ENCODE measurements around the gene STARD3. TPM values are rescaled to one million over a fixed set of nuclear protein-coding genes. Genes with fewer than 3 reads are reported as not detected.

STARD3 gene
- total and polyA plus RNA-seq, 2 of the 13 experiments (the other 11 are each of a cell fraction or from before 2014, with no cell fraction given): 34.6 to 100 TPM

- TF ChIP-seq ZNF670 (CRISPR knock-in tag; IDR thresholded peaks at IDR 0.05; ENCODE audit: borderline replicate concordance) (no peak), GATA4 (IDR thresholded peaks at IDR 0.05; ENCODE audit: borderline replicate concordance, low read depth) (no peak), ZBTB3 (CRISPR knock-in tag; IDR thresholded peaks at IDR 0.05; ENCODE audit: borderline replicate concordance, low read depth) (no peak), MNT (IDR thresholded peaks at IDR 0.05) (peak; percentile 45; the same call in 1 of the 2 replicates), PCBP2 (optimal IDR thresholded peaks at IDR 0.05; ENCODE audit: low read depth, low read length, poor library complexity, severe bottlenecking) (no peak), KDM3A (CRISPR knock-in tag; IDR thresholded peaks at IDR 0.05; ENCODE audit: low read depth) (no peak), MAZ (IDR thresholded peaks at IDR 0.05; ENCODE audit: borderline replicate concordance, low read depth, low read length) (no peak), MAZ (CRISPR knock-in tag; IDR thresholded peaks at IDR 0.05; ENCODE audit: low read depth) (0 out of 2 replicates have a peak, but pooled peaks have one; percentile 34), HBP1 (CRISPR knock-in tag; IDR thresholded peaks at IDR 0.05; ENCODE audit: low read depth) (no peak), ZNF572 (CRISPR knock-in tag; IDR thresholded peaks at IDR 0.05) (0 out of 2 replicates have a peak, but pooled peaks have one; percentile 77), ARNTL (CRISPR knock-in tag; IDR thresholded peaks at IDR 0.05) (peak; percentile 58; the same call in 1 of the 2 replicates), HNRNPLL (IDR thresholded peaks at IDR 0.05; ENCODE audit: low read depth, low read length, poor library complexity, severe bottlenecking) (peak; percentile 38), CHD4 (IDR thresholded peaks at IDR 0.05; ENCODE audit: borderline replicate concordance, low read length) (no peak), RBM22 (optimal IDR thresholded peaks at IDR 0.05; ENCODE audit: low read length) (peak; percentile 72), NAIF1 (CRISPR knock-in tag; IDR thresholded peaks at IDR 0.05; ENCODE audit: borderline replicate concordance) (no peak), RAD21 (CRISPR knock-in tag; IDR thresholded peaks at IDR 0.05) (no peak), SUZ12 (IDR thresholded peaks at IDR 0.05; ENCODE audit: low read depth, low read length) (no peak), SNAPC5 (CRISPR knock-in tag; IDR thresholded peaks at IDR 0.05; ENCODE audit: borderline replicate concordance) (no peak), ZNF879 (CRISPR knock-in tag; IDR thresholded peaks at IDR 0.05) (no peak), ZNF776 (CRISPR knock-in tag; IDR thresholded peaks at IDR 0.05) (0 out of 2 replicates have a peak, but pooled peaks have one; percentile 42), ZNF619 (CRISPR knock-in tag; IDR thresholded peaks at IDR 0.05) (no peak), ZNF367 (CRISPR knock-in tag; IDR thresholded peaks at IDR 0.05; ENCODE audit: borderline replicate concordance) (no peak), CREB3 (CRISPR knock-in tag; IDR thresholded peaks at IDR 0.05) (no peak), POLR2A (IDR thresholded peaks at IDR 0.05; ENCODE audit: insufficient read depth in 1 of 2, low read depth in 2 of 2, low read length in 2 of 2) (peak in 1 of 2 experiments; percentile 30; a peak in 1 of 4 replicates), NR2F6 (IDR thresholded peaks at IDR 0.05) (no peak), NR2F6 (CRISPR knock-in tag; IDR thresholded peaks at IDR 0.05) (0 out of 2 replicates have a peak, but pooled peaks have one; percentile 10)
Measured at GRCh38 chr17:39663688-39664580, 27.0 kb downstream of the STARD3 start (continued).

Measured in HepG2 (cell line).